ENCODE data around the gene CRX. TPM values are rescaled to one million over a fixed set of nuclear protein-coding genes. Genes with fewer than 3 reads are reported as not detected.

CRX gene
- total and polyA plus RNA-seq, 2 of the 4 experiments (the other 2 are of a cell fraction), result not detected

DNA sequence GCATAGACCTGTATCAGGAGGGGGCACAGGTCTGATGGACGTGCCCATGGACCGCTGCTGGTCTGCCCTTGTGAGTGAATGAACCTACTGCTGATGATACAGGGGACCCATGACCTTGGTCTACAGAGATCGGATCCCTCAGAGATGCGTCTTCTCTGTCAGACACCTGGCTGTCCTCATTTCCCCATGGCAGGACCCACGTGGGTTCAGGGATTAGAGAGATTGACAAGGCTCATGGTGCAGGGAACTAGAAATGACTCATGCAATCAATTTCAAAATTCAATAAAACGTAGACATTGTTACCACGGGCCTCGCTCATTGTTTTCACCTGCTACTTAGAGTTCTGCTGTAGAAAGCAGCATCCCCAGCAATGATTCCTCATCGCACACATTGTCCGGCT is 16.4 kb upstream of the CRX start:
- dilution Hi-C loops (cut with HindIII; ENCODE audit: low sequenced_read_pairs, unreplicated experiment), result no loop called here
- Histone ChIP-seq H3K27me3 (ENCODE audit: control insufficient read depth, insufficient read depth, low read length) (no peaks in the 10 kb centered on the region; the same call in none of the 2 replicates), H3K4me3 (ENCODE audit: insufficient read depth, low read depth, low read length) (no peak overlapping the region), H3K4me2 (ENCODE audit: low read depth, low read length) (no peak overlapping the region), H3K4ac (ENCODE audit: low read depth, low read length) (no peak overlapping the region), H3K9ac (ENCODE audit: low read depth, low read length) (no peak overlapping the region), H2AFZ (replicated peaks; ENCODE audit: low read length, poor library complexity) (no peak overlapping the region), H2BK15ac (ENCODE audit: low read depth, low read length) (no peak overlapping the region), H4K8ac (ENCODE audit: low read depth in 2 of 2, low read length in 2 of 2) (no peak overlapping the region), H3K56ac (ENCODE audit: extremely low read depth, insufficient read depth, low read length) (no peak overlapping the region), H4K20me1 (ENCODE audit: insufficient read depth, low read length) (no peaks in the 10 kb centered on the region; the same call in 1 of the 2 replicates), H2BK20ac (ENCODE audit: low read depth, low read length) (no peak overlapping the region), H3K4me1 (ENCODE audit: control insufficient read depth, insufficient read depth, low read length) (no peaks in the 10 kb centered on the region), H3K36me3 (ENCODE audit: control insufficient read depth, insufficient read depth, low read length) (no peaks in the 10 kb centered on the region), H2BK5ac (ENCODE audit: low read depth, low read length, poor library complexity, severe bottlenecking) (no peak overlapping the region), H3K9me1 (ENCODE audit: insufficient read depth, low read length) (no peaks in the 10 kb centered on the region), H3K9me3 (ENCODE audit: control insufficient read depth, insufficient read depth, low read length) (no peaks in the 10 kb centered on the region), H3K23ac (ENCODE audit: low read depth, low read length) (no peak overlapping the region), H2AK9ac (replicated peaks; ENCODE audit: low read depth, low read length, poor library complexity) (no peak overlapping the region), H3K79me1 (ENCODE audit: low read depth in 1 of 2, low read length in 2 of 2) (no peaks in the 10 kb centered on the region), H4K5ac (ENCODE audit: low read depth, low read length) (no peak overlapping the region), H3K27ac (ENCODE audit: insufficient read depth, low read length) (no peak overlapping the region), H3K14ac (replicated peaks; ENCODE audit: low read depth, low read length) (no peak overlapping the region), H3K18ac (ENCODE audit: low read depth, low read length) (no peak overlapping the region), H2BK120ac (ENCODE audit: low read depth, low read length) (no peak overlapping the region), H4K91ac (ENCODE audit: insufficient read depth, low read depth, low read length) (no peak overlapping the region), H2AK5ac (ENCODE audit: low read depth, low read length) (no peak overlapping the region)
- ATAC-seq (ENCODE audit: low read depth), result no peak
- in situ Hi-C loops (cut with MboI; ENCODE audit: low sequenced_read_pairs), result no loop called here
- DNase-seq, result no peak
- no TSS peak for BruUV-seq (replicated peaks)
- TF ChIP-seq NFE2L2 (IDR thresholded peaks at IDR 0.05; ENCODE audit: low read depth, low read length) (no peak), RFX5 (IDR thresholded peaks at IDR 0.05; ENCODE audit: low read depth, low read length) (no peak), FOS (IDR thresholded peaks at IDR 0.05; ENCODE audit: low read depth, low read length) (no peak), CTCF (conservative IDR thresholded peaks at IDR 0.05; ENCODE audit: low read depth, low read length) (no peak), MAZ (IDR thresholded peaks at IDR 0.05; ENCODE audit: borderline replicate concordance, low read depth, low read length) (no peak)
- 76% methylated on average over 4 of the region's 10 CpGs; no CpG with 5 or more reads in 1 of the 2 experiments for WGBS, 2 experiments (ENCODE audit: extremely low coverage in 2 of 2, insufficient read length in 1 of 2)
- ChIA-PET POLR2A (ENCODE audit: unreplicated experiment) (no interaction called here), CTCF (no interaction called here)
- intact Hi-C loops (cut with micrococcal nuclease), result no loop called here
